Stimulated activated CD8-positive, alpha-beta memory T cell treated with anti-CD3 and anti-CD28 coated beads, Interleukin-15, amount 100 ng/mL, for 48 hours (primary cell): ENCODE measurements around the gene PIEZO2.
"Not testable (repeated sequence)": the region's sequence is repeated elsewhere in the genome, so short reads cannot be mapped to it uniquely, and the experiment has no call there.

Experiments
- DNase-seq, 2 donors: peaks; one replicate each; pipeline ENCODE4 v3.0.0-alpha.2; 2020; ENCODE audit warnings: low read depth in 2 of 2

The PIEZO2 gene

GRCh38 chr18:10928011-10928771 lies 221.2 kb downstream of the PIEZO2 start:
- no peak for DNase-seq

GRCh38 chr18:10927286-10927992 lies 221.9 kb downstream of the PIEZO2 start:
- DNase-seq, result no peak

- no peak for DNase-seq
Measured at GRCh38 chr18:10926621-10927161, 222.7 kb downstream of the PIEZO2 start.

DNA sequence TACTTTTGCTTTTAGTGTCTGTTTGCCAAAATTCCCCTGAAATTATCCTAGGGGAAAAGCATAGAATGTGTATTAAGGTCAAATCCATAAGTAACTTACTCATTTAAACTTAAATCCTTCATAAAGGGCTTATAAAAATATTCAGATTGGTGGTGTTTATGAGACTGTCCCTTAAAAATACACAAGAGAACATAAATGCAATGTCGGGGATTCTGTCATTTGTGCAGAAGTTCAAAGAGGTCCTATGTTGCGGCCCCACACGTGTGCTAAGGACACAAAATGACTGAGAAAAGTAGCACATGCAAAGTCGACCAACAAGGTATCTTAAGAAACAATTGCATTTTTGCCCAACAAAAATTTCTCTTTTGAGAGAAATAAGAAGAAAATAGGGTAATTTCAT lies 225.1 kb downstream of the PIEZO2 start:
- no peak for DNase-seq

DNA sequence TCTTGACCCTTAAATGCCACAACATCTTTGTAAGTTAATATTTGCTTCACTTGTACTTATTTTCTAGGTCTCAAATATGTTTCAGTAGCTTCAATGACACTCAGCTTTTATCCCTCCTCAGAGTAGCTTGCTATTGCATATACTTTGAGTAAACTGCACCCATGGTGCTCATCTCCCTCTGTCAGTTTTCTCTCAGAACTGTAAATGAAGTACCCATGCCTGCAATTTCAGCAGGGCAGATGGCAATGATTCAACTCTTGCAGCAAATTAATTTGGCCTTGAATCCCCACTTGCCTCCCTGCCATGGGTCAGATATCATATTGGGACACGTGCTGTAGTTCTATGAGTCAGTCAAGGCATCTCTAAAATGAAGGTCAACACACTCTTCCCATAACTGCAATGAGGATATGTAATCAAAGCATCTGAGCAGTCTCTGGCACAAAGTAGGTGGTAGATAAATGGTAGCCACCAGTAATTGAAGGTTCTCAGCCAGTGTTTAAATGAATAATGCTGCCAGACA lies 225.8 kb downstream of the PIEZO2 start:
- DNase-seq, result no peak

- DNase-seq, result no peak
Measured at GRCh38 chr18:10923141-10923540, 226.2 kb downstream of the PIEZO2 start.

- not testable (repeated sequence) for DNase-seq
Measured at GRCh38 chr18:10922712-10923111, 226.7 kb downstream of the PIEZO2 start.

GRCh38 chr18:10920309-10920708 lies 229.1 kb downstream of the PIEZO2 start:
- not testable (repeated sequence) for DNase-seq

GRCh38 chr18:10919851-10920250 lies 229.5 kb downstream of the PIEZO2 start:
- no peak for DNase-seq

GRCh38 chr18:10916865-10917264 lies 232.5 kb downstream of the PIEZO2 start:
- no peak for DNase-seq

GRCh38 chr18:10916387-10916786 lies 233.0 kb downstream of the PIEZO2 start:
- no peak for DNase-seq

DNA sequence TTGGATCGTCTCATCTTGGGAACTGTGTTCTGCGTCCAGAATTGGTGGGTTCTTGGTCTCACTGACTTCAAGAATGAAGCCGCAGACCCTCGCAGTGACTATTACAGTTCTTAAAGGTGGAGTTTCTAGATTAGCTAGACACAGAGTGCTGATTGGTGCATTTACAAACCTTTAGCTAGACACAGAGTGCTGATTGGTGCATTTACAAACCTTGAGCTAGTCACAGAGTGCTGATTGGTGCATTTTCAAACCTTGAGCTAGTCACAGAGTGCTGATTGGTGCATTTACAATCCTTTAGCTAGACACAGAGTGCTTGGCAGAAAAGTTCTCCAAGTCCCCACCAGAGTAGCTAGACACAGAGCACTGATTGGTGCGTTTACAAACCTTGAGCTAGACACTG lies 233.6 kb downstream of the PIEZO2 start:
- DNase-seq, result not testable (repeated sequence)

DNA sequence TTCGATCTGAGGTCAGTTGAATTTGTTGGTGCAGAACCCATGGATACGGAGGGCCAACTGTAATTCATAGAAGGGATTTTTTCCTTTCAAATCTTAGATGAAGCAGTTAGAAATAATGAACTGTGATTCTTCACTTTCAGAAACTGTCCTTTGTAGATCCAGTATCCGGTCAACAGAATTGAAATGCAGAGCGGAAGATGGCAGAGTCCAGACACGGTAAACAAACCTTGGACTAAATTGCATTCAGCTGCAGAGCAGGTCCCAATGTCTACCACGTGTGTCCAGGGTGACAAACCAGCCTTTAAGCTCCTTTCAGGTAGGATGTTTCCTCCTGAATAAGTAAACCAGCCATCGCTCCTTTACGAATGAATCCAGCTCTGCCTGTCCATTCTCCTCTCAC lies 234.8 kb downstream of the PIEZO2 start:
- DNase-seq, result not testable (repeated sequence)

GRCh38 chr18:10913919-10914318 lies 235.4 kb downstream of the PIEZO2 start:
- DNase-seq, result no peak

GRCh38 chr18:10912790-10913545 lies 236.4 kb downstream of the PIEZO2 start:
- DNase-seq, result no peak

DNA sequence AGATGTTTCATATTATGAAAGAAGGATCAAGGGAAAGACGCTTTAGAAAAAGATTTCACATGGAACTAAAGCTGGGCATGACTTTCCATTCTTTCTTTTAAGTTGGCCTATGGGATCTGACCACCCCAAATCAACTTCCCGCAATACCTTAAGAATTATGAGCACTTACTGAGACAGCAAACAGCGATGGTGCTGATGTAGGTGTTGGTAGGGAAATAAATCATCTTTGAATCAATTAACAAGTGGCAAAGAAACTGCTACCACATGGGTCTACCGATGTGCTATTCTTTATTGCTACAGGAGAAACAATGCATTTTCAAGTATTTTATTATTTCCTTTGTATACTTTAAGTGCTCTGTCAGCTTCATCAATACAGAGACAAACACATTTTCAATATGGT lies 239.6 kb downstream of the PIEZO2 start:
- no peak for DNase-seq

DNA sequence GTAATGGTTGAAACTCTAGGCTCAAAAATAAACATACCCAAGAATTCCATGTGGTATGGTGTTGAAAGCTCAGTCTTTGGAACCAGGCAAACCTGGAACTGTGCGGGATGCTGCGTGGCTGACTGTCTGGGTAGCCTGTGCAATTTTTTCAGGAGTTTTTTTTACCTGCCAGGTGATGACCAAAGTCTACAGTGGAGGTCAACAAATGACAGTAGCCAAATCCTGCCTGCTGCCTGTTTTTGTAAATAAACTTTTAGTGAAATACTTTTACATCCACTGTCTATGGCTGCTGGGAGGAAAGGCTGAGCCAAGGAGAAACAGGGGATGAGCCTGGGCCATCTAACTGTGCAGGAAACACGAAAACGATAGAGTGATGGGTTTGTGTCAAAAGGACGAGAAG lies 240.6 kb downstream of the PIEZO2 start:
- no peak for DNase-seq

DNA sequence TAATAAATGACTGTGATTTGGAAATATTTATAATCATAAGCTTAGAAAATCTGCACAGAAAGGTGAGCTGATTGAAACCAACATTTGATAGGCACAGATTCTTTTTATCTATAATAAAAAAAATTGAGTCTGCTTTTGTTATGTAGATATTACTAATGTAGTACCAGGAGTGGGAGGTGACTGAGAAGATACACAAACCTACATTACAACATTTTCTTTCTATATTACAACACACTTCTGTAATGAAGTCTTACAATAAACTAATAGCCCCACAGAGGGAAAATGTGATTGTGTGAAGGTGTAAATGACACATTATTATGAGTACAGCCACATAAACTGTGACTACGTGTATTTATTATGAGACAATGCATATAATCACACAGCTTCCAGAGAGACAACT lies 241.6 kb downstream of the PIEZO2 start:
- no peak for DNase-seq

- DNase-seq, result no peak
Measured at GRCh38 chr18:10901329-10901728, 248.0 kb downstream of the PIEZO2 start.

GRCh38 chr18:10900435-10900834 lies 248.9 kb downstream of the PIEZO2 start:
- DNase-seq, result no peak

- DNase-seq, result no peak
Measured at GRCh38 chr18:10899481-10899880, 249.9 kb downstream of the PIEZO2 start.

- no peak for DNase-seq
Measured at GRCh38 chr18:10898417-10898974, 250.9 kb downstream of the PIEZO2 start.
